Stimulated activated CD4-positive, alpha-beta T cell treated with anti-CD3 and anti-CD28 coated beads, Interleukin-12 subunit alpha, Interleukin-12 subunit beta, amount 100 ng/mL, for 48 hours (primary cell): ENCODE results near the gene IP6K1.
"Not testable (repeated sequence)": the region's sequence is repeated elsewhere in the genome, so short reads cannot be mapped to it uniquely, and the experiment has no call there.

Experiments used
- DNase-seq, 3 donors: peaks; one replicate each; pipeline ENCODE4 v3.0.0-alpha.2; 2020; ENCODE audit warnings: low read depth in 2 of 3, low spot score in 1 of 3

IP6K1 gene

DNA sequence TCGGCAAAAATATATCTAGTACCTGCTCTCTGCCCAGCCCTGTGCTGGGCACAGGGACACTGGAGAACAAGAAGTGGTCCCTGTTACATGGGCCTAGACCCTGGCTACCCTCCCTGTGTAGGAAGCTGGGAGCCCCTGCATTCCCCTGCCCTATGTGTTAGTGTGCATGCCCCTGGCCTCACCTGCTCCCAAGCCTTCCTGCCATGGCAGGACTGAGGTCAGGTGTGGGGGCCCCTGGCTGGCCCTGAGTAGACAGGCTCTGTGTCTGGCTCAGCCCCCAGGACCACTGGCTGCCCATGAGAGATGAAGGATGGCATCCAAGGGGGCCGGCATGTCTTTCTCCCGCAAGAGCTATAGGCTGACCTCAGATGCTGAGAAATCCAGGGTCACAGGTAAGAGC is 95.5 kb downstream of the IP6K1 start:
- DNase-seq = not testable (repeated sequence)

DNA sequence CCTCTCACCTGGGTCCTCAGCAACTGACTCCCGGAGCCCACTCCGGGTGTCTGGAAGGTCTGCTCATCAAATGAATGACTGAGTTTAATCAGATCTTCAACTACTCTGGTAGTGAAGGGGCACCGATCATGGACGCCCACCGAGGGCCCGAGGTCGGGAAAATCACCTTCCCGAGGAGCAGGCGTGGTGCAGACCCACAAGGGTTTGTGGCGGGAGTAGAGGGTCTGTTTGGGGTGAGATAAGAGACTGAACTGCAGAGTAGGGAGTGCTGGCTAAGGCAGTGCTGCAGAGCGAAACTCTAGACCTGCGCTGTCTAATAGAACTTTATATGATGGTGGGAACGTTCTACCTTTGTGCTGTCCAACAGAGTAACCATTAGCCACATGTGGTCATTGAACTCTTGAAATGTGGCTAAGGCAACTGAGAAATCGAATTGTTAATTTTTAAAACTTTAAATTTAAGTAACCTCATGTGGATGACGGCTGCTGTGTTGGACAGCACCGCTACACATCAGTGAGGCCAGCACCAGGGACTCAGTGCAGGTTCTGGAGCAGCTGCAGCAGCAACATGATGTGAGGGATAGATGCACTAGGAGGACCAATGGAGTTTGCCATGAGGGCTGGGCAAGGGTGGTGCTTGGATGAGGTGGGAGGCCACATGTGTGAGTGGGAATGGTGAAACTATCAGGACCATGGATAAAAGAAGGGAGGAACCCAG is 96.3 kb downstream of the IP6K1 start:
- not testable (repeated sequence) for DNase-seq

DNA sequence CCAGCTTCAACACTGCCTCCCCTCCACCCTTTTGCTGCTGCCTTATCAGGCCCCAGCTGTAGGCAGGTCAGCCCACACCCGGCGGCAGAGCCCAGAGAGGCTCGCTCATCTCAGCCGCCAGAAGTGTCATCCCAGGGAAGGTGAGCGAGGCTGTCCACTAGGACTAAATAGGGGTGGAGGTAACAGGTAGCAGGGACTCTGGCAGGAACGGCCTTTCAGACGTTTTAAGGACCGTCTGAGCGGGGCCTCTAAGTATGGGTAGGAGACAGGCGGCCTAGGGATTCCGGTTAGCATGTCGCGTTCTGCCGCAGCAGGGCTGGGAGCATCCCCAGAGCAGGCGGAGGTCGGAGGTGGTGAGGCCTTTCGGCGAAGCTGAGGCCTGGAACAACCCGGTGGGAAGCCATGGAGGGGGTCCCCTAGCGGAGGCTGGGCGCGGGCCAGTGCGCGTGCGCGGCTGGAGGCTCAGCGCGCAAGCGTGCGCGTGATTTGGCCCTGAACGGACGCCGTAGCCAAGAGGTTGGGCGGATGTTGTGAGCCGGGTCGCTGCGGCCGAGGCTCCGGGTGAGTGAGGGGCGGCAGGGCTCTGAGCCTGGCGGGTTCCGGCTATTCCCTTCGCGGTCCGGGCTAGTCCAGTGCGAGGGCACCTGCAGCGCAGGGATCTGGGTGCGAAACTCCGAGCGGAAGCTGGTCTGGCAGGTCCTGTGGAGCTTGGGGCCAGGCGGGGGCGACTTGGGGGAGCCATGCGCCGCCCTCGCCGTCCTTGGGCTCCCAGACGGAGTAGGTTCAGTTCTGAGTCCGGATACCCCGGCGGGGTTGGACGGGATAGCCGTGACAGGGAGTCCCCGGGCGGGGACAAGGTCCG is 97.1 kb downstream of the IP6K1 start, which contains the start of the genes MST1 and RNF123:
Gene MST1, minus strand, starts transcription at position 429 of the 862 bp plus-strand sequence. CDS start 783 bp downstream, outside the sequence.
Gene RNF123, plus strand, starts transcription at position 512 of the 862 bp plus-strand sequence. CDS start 1,609 bp downstream, outside the sequence.
- peak; percentile 85 to 89 (median 87) for DNase-seq

DNA sequence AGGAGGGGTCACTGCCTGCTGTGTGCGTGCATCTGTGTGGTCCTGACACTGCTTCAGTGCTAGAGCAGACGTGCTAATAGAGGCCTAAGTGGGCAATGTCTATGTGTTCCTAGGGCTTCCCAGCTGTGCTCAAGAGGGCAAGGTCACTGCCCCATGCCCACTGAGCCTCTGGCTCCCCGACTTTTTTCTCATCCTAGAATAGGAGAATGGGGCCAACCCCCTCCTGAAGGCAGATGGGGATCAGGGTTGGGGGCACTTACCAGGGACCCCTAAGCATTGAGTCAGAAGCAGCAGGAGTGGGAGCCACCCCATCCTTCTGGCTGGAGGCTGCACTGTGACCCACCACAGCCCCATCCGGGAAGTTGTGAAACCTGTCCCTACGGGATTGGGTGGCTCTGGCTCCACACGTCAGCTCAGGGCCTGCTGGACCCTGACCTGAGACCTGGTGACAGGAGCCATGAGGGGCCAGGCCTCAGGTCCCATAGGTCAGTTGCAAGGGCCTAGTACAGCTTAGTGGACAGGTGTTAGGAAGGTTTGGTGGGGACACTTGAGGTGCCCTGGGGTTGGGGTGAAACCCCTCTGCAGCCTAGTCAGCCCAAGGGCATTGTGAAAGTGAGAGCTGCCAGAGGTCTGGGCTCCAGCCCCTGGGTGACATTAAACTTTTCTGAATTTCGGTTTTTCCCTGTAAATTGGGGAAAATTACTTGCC is 97.8 kb downstream of the IP6K1 start:
- not testable (repeated sequence) for DNase-seq

DNA sequence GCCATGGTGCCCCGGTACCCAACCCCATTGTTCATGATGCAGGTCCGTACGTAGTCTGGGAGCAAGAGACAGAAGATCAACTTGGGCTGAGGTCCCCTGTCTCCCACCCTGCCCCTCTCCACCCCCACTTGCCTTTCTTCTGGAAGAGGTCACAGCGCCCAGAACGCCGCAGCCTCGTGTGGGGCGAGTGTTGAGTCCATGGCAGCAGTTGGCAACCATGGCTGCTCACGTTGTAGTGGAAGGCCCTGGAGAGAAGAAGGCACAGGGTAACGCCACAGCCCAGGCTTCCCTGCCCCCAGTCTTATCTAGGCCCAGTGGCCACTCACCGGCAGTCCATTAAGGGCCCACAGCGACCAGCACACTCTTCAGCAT is 98.9 kb downstream of the IP6K1 start:
- DNase-seq = not testable (repeated sequence)

DNA sequence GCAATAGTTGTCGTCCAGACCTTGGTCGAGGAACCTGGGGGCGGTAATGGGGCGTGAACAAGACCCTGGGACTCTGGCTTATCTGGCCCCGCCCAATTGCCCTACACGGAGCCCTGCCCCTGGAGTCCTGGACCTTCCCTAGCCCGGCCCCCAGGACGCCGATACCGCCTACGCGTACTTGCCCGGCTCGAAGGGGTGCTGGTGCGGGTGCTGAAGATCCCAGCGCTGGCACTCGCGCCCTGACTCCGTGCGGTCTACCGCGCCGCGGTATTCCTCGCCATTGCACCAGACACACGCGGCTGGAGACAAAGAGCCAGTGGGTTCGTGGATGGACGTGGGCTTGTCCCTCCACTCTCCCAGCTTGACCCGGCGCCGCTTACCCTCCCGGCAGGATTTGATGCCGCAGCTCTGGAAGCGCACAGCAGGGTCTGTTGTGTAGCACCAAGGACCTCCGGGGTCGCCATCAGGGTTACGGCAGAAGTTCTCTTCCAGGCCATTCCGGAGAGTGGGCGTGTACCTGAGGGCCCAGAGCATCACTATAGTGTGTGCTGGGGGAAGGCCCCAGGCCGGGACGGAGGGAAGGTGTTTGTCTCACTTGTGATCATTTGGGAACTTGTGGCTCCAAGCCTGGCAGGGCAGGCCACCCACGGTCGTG is 99.4 kb downstream of the IP6K1 start:
- DNase-seq = peak in 2 of 3 donors; percentile 28 to 38

DNA sequence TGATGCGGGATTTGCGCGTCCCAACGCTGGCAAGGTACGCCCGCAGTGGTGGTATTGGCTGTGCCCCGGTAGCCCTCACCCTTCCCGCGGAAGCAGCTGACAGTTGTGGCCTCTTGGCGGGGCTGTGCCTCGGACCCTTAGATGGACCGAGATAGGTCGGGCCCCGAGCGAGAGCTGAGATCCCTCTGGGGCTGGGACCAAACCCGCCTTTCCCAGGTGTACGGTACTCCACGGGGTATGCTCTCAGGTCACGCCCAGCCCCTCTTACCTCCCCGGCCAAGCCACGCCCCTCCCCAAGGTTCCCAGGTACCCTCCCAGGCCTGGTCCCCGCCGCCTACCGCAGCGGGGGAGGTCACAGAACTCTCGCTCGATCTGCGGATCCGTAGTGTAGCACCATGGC is 100.0 kb downstream of the IP6K1 start:
- DNase-seq = not testable (repeated sequence)

DNA sequence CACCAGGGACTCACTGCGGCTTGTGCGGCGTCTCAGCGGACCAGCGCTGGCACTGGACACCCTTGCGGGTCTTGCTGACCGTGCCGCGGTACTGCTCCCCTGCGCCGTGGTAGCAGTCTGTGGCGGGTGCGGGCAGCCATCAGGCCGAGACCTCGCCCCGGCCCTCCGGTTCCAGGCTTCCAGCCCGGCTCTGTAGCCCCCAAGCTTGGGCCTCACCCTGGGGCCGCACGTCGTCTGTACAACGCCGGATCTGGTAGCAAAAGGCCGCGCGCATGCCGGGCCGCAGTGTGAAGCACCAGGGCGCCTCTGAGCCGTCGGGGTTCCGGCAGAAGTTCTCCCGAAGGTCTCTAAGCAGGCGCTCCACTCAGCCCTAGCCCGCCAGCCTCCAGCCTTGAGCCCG is 100.5 kb downstream of the IP6K1 start:
- not testable (repeated sequence) for DNase-seq

DNA sequence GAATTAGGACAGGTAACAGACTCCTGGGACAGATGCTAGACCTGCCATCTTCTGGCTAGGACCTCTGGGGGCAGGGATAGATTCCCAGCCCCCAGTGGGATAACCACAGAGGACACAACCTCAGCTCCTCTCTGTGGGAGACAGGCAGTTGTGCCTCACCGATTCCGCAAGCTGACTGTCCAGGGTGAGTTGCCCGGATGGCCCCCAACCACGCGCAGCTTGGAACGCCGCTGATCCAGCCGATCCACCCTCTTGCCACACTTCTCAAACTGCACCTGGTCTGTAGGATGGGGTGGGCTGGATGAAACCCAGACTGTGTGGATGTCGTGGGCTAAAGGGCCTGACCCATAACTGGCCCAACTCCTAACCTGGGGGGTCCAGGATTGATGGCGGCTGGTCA is 101.2 kb downstream of the IP6K1 start:
- not testable (repeated sequence) for DNase-seq

DNA sequence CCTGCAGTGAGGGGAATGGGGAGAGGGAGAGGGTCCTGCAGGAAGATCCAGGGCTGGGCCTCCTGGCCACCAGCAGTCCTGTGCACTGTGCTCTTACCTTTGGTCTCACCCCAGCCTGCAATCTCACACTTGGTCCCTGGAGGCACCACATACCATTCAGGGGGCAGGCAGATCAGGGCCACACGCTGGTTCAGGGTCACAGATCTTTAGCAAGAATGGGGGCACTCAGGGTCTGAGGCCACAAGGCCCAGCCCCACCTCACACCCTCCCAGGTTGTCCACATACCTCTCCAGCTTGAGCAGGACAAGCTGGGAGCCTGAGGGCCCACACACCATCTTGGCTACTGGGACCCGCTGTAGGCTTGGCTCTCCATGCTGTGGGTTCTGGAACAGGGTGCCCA is 101.9 kb downstream of the IP6K1 start:
- not testable (repeated sequence) for DNase-seq

DNA sequence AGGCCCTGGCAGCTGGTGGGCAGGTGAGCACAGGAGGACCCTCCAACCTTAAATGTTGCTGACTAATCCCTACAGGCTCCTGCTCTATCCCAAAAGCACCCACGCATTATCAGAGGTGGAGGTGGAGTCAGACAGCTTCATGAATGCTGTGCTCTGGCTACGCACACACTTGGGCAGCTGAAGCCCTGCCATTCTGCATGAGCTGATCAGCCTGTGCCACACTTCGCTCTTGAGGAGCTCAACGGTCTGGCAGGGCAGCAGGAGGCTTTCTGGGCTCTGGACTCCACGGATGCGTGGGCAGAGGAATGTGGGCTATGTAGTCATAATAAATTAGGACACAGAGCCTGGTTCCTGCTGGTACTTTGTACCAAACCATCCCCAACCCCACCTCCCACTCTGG is 103.2 kb downstream of the IP6K1 start:
- no peak for DNase-seq

DNA sequence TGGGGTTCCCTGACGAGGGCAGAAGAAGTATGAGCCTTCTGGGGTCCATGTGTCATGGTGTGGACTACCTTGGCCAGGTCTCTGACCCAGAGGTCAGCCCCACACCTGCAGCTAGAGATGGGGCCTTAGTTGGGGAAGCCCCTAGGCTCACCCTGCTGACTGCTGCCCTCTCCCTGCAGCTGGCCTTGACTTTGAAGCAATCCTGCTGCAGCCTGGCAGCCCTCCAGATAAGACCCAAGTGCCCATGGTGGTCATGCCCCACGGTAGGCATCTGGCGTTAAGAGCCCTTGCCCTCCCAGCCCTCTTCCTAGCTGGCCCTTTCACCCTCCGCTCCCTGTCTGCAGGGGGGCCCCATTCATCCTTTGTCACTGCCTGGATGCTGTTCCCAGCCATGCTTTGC is 104.8 kb downstream of the IP6K1 start:
- no peak for DNase-seq

DNA sequence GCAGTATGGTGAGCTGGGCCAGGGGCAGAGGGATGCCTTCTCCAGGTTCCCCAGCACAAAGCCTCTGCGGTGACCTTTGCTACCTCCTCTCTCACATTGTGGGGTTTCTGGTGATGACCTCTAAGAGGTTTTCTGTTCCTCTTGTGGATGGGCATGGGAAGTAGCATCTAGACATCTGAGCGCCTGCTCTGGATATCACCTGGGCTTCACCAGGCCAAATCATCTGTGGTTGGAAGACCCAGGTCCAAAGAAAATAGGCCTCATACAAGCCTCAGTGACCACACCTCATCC is 105.2 kb downstream of the IP6K1 start:
- DNase-seq = no peak

DNA sequence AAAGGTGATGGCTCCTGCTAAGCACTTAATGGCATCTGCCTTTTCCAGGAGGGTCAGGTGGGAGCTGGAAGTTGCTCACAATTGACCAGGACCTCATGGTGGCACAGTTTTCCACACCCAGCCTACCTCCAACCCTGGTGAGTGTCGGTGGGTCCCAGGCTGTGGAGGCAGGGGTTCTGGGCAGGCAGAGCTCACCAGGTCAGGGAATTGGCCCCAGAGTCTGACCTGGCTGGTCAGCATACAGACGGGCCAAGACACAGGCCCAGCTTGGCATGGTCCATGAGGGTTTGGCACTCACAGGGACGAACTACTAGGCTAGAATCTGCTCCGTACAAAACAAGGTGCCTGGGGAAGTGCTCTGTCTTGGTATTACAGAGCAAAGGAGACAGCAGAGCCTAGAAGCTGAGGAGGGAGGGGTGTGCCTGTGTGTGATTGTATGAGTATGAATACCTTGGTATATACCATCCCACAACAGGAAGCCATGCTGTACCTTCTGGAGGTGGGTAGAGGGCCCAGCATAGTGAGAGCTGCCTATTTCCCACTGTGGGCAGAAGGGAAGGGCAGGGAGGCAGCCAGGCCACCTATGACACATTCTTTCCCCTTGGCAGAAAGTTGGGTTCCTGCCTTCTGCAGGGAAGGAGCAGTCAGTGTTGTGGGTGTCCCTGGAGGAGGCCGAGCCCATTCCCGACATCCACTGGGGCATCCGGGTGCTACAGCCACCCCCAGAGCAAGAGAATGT is 105.7 kb downstream of the IP6K1 start:
- no peak for DNase-seq

DNA sequence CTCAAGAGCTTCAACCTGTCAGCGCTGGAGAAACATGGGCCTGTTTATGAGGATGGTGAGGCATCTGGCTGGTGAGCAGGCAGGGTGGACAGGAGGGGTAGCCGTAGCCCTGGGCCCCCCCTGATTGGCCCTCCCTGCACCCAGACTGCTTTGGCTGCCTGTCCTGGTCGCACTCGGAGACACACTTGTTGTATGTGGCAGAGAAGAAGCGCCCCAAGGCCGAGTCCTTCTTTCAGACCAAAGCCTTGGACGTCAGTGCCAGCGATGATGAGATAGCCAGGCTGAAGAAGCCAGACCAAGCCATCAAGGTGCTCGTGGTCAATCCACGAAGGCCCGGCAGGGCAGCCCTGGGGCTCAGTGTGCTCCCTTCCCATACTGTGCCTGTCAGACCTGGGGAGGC is 110.4 kb downstream of the IP6K1 start:
- no peak for DNase-seq

DNA sequence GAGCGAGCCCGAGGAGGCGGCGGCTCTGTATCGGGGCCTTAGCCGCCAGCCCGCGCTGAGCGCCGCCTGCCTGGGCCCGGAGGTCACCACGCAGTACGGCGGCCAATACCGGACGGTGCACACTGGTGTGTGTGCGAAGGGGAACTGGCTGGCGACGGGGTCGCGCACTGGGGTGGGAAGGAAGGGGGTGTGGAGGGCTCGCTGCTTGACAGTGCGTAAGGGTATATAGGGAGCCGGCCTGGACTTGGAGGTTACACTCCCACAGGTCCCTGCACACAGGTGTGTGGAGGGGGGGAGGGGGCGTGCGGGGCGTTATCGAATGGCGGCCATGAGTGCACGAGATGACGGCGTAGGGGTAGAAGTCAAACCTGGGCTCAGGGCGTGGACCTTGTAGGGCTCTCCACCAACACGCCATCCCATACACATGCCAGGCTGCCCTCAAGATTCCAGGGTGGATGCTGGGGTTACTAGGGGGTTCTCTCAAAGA is 111.8 kb downstream of the IP6K1 start:
- DNase-seq = no peak
